Cardiac fibroblast (primary cell): Measurements from ENCODE around the gene DAAM1.
A peak's percentile ranks its signal among the peaks of the same experiment; 100 is the strongest.

Experiments used
- DNase-seq, 2 donors: peaks; one replicate each; pipeline versions ENCODE4 v3.0.0 to v3.0.0-alpha.2; 2010; ENCODE audit warnings: low read depth in 2 of 2
- H3K4me3 ChIP-seq, 2 donors: replicated peaks in 1 of 2; 1 replicate in 1 of 2; 2 replicates in 1 of 2; pipeline ENCODE4 v1.5.1; 2011; ENCODE audit warnings: low read depth in 2 of 2, low read length in 2 of 2, mild to moderate bottlenecking in 2 of 2, moderate library complexity in 1 of 2
- CTCF ChIP-seq: IDR thresholded peaks from one replicate; pipeline ENCODE4 v1.5.1; 2011; ENCODE audit warnings: low read depth, mild to moderate bottlenecking, low read length, inconsistent platforms

The DAAM1 gene

GRCh38 chr14:59282378-59282765 lies 93.9 kb downstream of the DAAM1 start:
- no peak for TF ChIP-seq CTCF
- H3K4me3 ChIP-seq = no peak overlapping the region
- peak in 1 of 2 donors; percentile 86 for DNase-seq

- no peak overlapping the region for H3K4me3 ChIP-seq
- no peak for TF ChIP-seq CTCF
- DNase-seq = peak; percentile 36 to 83
Measured at GRCh38 chr14:59283361-59283760, 94.9 kb downstream of the DAAM1 start.

GRCh38 chr14:59284059-59284458 lies 95.6 kb downstream of the DAAM1 start:
- H3K4me3 ChIP-seq = no peak overlapping the region
- TF ChIP-seq CTCF = no peak
- DNase-seq = no peak

GRCh38 chr14:59292028-59292427 lies 103.6 kb downstream of the DAAM1 start:
- no peak for DNase-seq
- no peak overlapping the region for H3K4me3 ChIP-seq
- TF ChIP-seq CTCF = no peak

GRCh38 chr14:59292921-59293534 lies 104.6 kb downstream of the DAAM1 start:
- no peak for TF ChIP-seq CTCF
- DNase-seq = no peak
- H3K4me3 ChIP-seq = no peak overlapping the region

GRCh38 chr14:59293935-59294661 lies 105.6 kb downstream of the DAAM1 start:
- no peak for DNase-seq

More at GRCh38 chr14:59293935-59294661, 105.6 kb downstream of the DAAM1 start:
- no peak for TF ChIP-seq CTCF
- H3K4me3 ChIP-seq = no peak overlapping the region
